HUES6 (cell line): ENCODE measurements around the gene OTP.

Experiments used
- H3K27ac ChIP-seq: 2 replicates; pipeline ENCODE4 v1.7.0; 2013; ENCODE audit warnings: low read depth, mild to moderate bottlenecking, low read length, inconsistent platforms
- H3K27me3 ChIP-seq: 2 replicates; pipeline ENCODE4 v1.6.1; 2013; ENCODE audit warnings: low read length; ENCODE audit not compliant: control insufficient read depth, insufficient read depth
- H3K36me3 ChIP-seq: 2 replicates; pipeline ENCODE4 v1.6.1; 2013; ENCODE audit warnings: low read length; ENCODE audit not compliant: control insufficient read depth, insufficient read depth
- H3K4me1 ChIP-seq: 2 replicates; pipeline ENCODE4 v1.6.1; 2013; ENCODE audit warnings: low read length; ENCODE audit not compliant: control insufficient read depth, insufficient read depth
- H3K4me3 ChIP-seq: 2 replicates; pipeline ENCODE4 v1.5.1; 2013; ENCODE audit warnings: low read depth, low read length
- H3K9ac ChIP-seq: one replicate; pipeline ENCODE4 v1.6.1; 2013; ENCODE audit warnings: mild to moderate bottlenecking, low read length
- H3K9me3 ChIP-seq: 2 replicates; pipeline ENCODE4 v1.6.1; 2013; ENCODE audit warnings: low read depth, low read length; ENCODE audit not compliant: control insufficient read depth, insufficient read depth

The OTP gene

GRCh38 chr5:77638763-77639671 lies 504 bp upstream of the OTP start:
- Histone ChIP-seq H3K4me1 (peaks cover 45% of the 10 kb centered on the region), H3K36me3 (no peaks in the 10 kb centered on the region), H3K27me3 (peaks cover 100% of the 10 kb centered on the region), H3K27ac (no peak overlapping the region), H3K9me3 (no peaks in the 10 kb centered on the region), H3K9ac (no peak overlapping the region), H3K4me3 (peak overlapping the region; percentile 55)

GRCh38 chr5:77637170-77637997 lies 1.1 kb downstream of the OTP start:
- peaks cover 44% of the 10 kb centered on the region for H3K4me1 ChIP-seq
- H3K9me3 ChIP-seq = no peaks in the 10 kb centered on the region
- H3K4me3 ChIP-seq = peak overlapping the region; percentile 43; the same call in 1 of the 2 replicates
- H3K9ac ChIP-seq = no peak overlapping the region
- H3K27me3 ChIP-seq = peaks cover 100% of the 10 kb centered on the region
- no peak overlapping the region for H3K27ac ChIP-seq
- no peaks in the 10 kb centered on the region for H3K36me3 ChIP-seq

- Histone ChIP-seq H3K27me3 (peaks cover 100% of the 10 kb centered on the region), H3K9me3 (no peaks in the 10 kb centered on the region), H3K4me3 (peak overlapping the region; percentile 43)
Observed at GRCh38 chr5:77636641-77637169, 1.8 kb downstream of the OTP start.

GRCh38 chr5:77635917-77636640 lies 2.4 kb downstream of the OTP start:
- peaks cover 40% of the 10 kb centered on the region for H3K4me1 ChIP-seq
- H3K36me3 ChIP-seq = no peaks in the 10 kb centered on the region
- peak overlapping the region; percentile 43; the same call in 1 of the 2 replicates for H3K4me3 ChIP-seq
- H3K9ac ChIP-seq = no peak overlapping the region
- H3K9me3 ChIP-seq = no peaks in the 10 kb centered on the region
- H3K27me3 ChIP-seq = peaks cover 100% of the 10 kb centered on the region
- no peak overlapping the region for H3K27ac ChIP-seq

More at GRCh38 chr5:77636641-77637169, 1.8 kb downstream of the OTP start:
- H3K27ac ChIP-seq = no peak overlapping the region
- H3K9ac ChIP-seq = no peak overlapping the region
- no peaks in the 10 kb centered on the region for H3K36me3 ChIP-seq
- peaks cover 44% of the 10 kb centered on the region for H3K4me1 ChIP-seq

- peaks cover 100% of the 10 kb centered on the region for H3K27me3 ChIP-seq
- H3K9me3 ChIP-seq = no peaks in the 10 kb centered on the region
- H3K27ac ChIP-seq = no peak overlapping the region
- H3K36me3 ChIP-seq = no peaks in the 10 kb centered on the region
- H3K4me3 ChIP-seq = no peak overlapping the region
- H3K9ac ChIP-seq = no peak overlapping the region
- H3K4me1 ChIP-seq = peaks cover 40% of the 10 kb centered on the region
Observed at GRCh38 chr5:77635067-77635916, 3.2 kb downstream of the OTP start.

GRCh38 chr5:77633709-77634108 lies 4.8 kb downstream of the OTP start:
- no peaks in the 10 kb centered on the region for H3K36me3 ChIP-seq
- H3K9me3 ChIP-seq = no peaks in the 10 kb centered on the region
- no peak overlapping the region for H3K4me3 ChIP-seq
- H3K9ac ChIP-seq = no peak overlapping the region
- no peak overlapping the region for H3K27ac ChIP-seq
- peaks cover 100% of the 10 kb centered on the region for H3K27me3 ChIP-seq
- peaks cover 37% of the 10 kb centered on the region for H3K4me1 ChIP-seq

- Histone ChIP-seq H3K4me1 (peaks cover 38% of the 10 kb centered on the region), H3K9ac (no peak overlapping the region), H3K9me3 (no peaks in the 10 kb centered on the region), H3K27ac (no peak overlapping the region), H3K4me3 (no peak overlapping the region), H3K27me3 (peaks cover 100% of the 10 kb centered on the region), H3K36me3 (no peaks in the 10 kb centered on the region)
Observed at GRCh38 chr5:77633207-77633675, 5.3 kb downstream of the OTP start.

GRCh38 chr5:77632526-77633206 lies 5.8 kb downstream of the OTP start:
- Histone ChIP-seq H3K27ac (no peak overlapping the region), H3K9ac (no peak overlapping the region), H3K9me3 (no peaks in the 10 kb centered on the region), H3K4me3 (peak overlapping the region; percentile 28), H3K27me3 (peaks cover 100% of the 10 kb centered on the region), H3K36me3 (no peaks in the 10 kb centered on the region), H3K4me1 (peaks cover 36% of the 10 kb centered on the region)

GRCh38 chr5:77630114-77630680 lies 8.3 kb downstream of the OTP start:
- peaks cover 100% of the 10 kb centered on the region for H3K27me3 ChIP-seq
- H3K9ac ChIP-seq = no peak overlapping the region
- peak overlapping the region; percentile 69 for H3K4me3 ChIP-seq
- H3K4me1 ChIP-seq = peaks cover 27% of the 10 kb centered on the region
- H3K9me3 ChIP-seq = no peaks in the 10 kb centered on the region
- no peaks in the 10 kb centered on the region for H3K36me3 ChIP-seq
- no peak overlapping the region for H3K27ac ChIP-seq
